Activated CD8-positive, alpha-beta memory T cell treated with anti-CD3 and anti-CD28 coated beads for 4 hours (primary cell): ENCODE data around the gene TDRD15.
"Not testable (repeated sequence)": the region's sequence is repeated elsewhere in the genome, so short reads cannot be mapped to it uniquely, and the experiment has no call there.

Source experiments
- DNase-seq, 2 donors: peaks; one replicate each; pipeline ENCODE4 v3.0.0-alpha.2; 2020; ENCODE audit warnings: low read depth in 2 of 2

TDRD15 gene

GRCh38 chr2:21123473-21124393 is at the start of gene TDRD15:
Gene TDRD15, plus strand, starts transcription at chr2:21123968. Its CDS starts 13,500 bp downstream, at chr2:21137468.
- DNase-seq = no peak

GRCh38 chr2:21078296-21078695 is 45.5 kb upstream of the TDRD15 start:
- DNase-seq = no peak

- DNase-seq = no peak
Observed at GRCh38 chr2:21083482-21083881, 40.3 kb upstream of the TDRD15 start.

GRCh38 chr2:21084401-21084800 is 39.4 kb upstream of the TDRD15 start:
- no peak for DNase-seq

- no peak for DNase-seq
Observed at GRCh38 chr2:21092308-21092869, 31.4 kb upstream of the TDRD15 start.

GRCh38 chr2:21095178-21095577 is 28.6 kb upstream of the TDRD15 start:
- DNase-seq = no peak

- DNase-seq = no peak
Observed at GRCh38 chr2:21095714-21096113, 28.1 kb upstream of the TDRD15 start.

GRCh38 chr2:21096458-21096857 is 27.3 kb upstream of the TDRD15 start:
- no peak for DNase-seq

GRCh38 chr2:21097331-21097730 is 26.4 kb upstream of the TDRD15 start:
- DNase-seq = no peak

- no peak for DNase-seq
Observed at GRCh38 chr2:21098294-21098693, 25.5 kb upstream of the TDRD15 start.

GRCh38 chr2:21099281-21099907 is 24.4 kb upstream of the TDRD15 start:
- no peak for DNase-seq

GRCh38 chr2:21101514-21102155 is 22.1 kb upstream of the TDRD15 start:
- DNase-seq = not testable (repeated sequence)

- DNase-seq = no peak
Observed at GRCh38 chr2:21102356-21102755, 21.4 kb upstream of the TDRD15 start.

GRCh38 chr2:21103274-21103891 is 20.4 kb upstream of the TDRD15 start:
- DNase-seq = no peak

GRCh38 chr2:21104030-21104660 is 19.6 kb upstream of the TDRD15 start:
- no peak for DNase-seq

GRCh38 chr2:21111012-21111411 is 12.8 kb upstream of the TDRD15 start:
- no peak for DNase-seq

- no peak for DNase-seq
Observed at GRCh38 chr2:21117688-21118087, 6.1 kb upstream of the TDRD15 start.

GRCh38 chr2:21118302-21118920 is 5.4 kb upstream of the TDRD15 start:
- DNase-seq = no peak

- no peak for DNase-seq
Observed at GRCh38 chr2:21131861-21132260, 8.1 kb downstream of the TDRD15 start.

GRCh38 chr2:21135585-21135984 is 11.8 kb downstream of the TDRD15 start:
- DNase-seq = no peak

GRCh38 chr2:21142149-21142548 is 18.4 kb downstream of the TDRD15 start:
- no peak for DNase-seq
